HepG2 (cell line): ENCODE measurements around the gene DAG1. TPM values are rescaled to one million over a fixed set of nuclear protein-coding genes. Genes with fewer than 3 reads are reported as not detected.

Experiments
- BRD4 ChIP-seq: sonication (generic); formaldehyde crosslinking; IDR thresholded peaks from 2 replicates; pipeline ENCODE4 v1.4.0; 2020; ENCODE audit warnings: missing genetic modification reagents
- ELF4 ChIP-seq: sonication (generic); formaldehyde crosslinking; IDR thresholded peaks from 2 replicates; pipeline ENCODE4 v1.5.0; 2020; ENCODE audit warnings: missing genetic modification reagents, mild to moderate bottlenecking, moderate library complexity, borderline replicate concordance
- EZH2 ChIP-seq: conservative IDR thresholded peaks from 2 replicates; pipeline ENCODE4 v1.6.1; 2012; ENCODE audit warnings: mild to moderate bottlenecking, low read depth, low read length, moderate library complexity
- GATA4 ChIP-seq: sonication (generic); IDR thresholded peaks from 2 replicates; pipeline ENCODE4 v1.6.1; 2016; ENCODE audit warnings: antibody characterized with exemption, low read depth, borderline replicate concordance
- HDAC1 ChIP-seq: sonication (generic); formaldehyde crosslinking; IDR thresholded peaks from 2 replicates; pipeline ENCODE4 v1.5.1; 2020; ENCODE audit warnings: mild to moderate bottlenecking, missing genetic modification reagents
- HES4 ChIP-seq: sonication (generic); formaldehyde crosslinking; IDR thresholded peaks from 2 replicates; pipeline ENCODE4 v1.9.0; 2021; ENCODE audit warnings: mild to moderate bottlenecking, missing genetic modification reagents, borderline replicate concordance
- ISX ChIP-seq: sonication (generic); formaldehyde crosslinking; conservative IDR thresholded peaks from 2 replicates; pipeline ENCODE4 v1.5.0; 2020; ENCODE audit warnings: missing genetic modification reagents
- KDM1A ChIP-seq: IDR thresholded peaks from 2 replicates; pipeline ENCODE4 v1.6.1; 2016; ENCODE audit warnings: missing compliant biosample characterization
- MATR3 ChIP-seq: sonication (generic); formaldehyde crosslinking; IDR thresholded peaks from 2 replicates; pipeline ENCODE4 v1.4.0; 2020; ENCODE audit warnings: missing genetic modification reagents
- NFYC ChIP-seq: IDR thresholded peaks from 2 replicates; pipeline ENCODE4 v1.6.1; 2016; ENCODE audit warnings: missing genetic modification reagents, missing compliant biosample characterization
- SATB2 ChIP-seq: sonication (generic); formaldehyde crosslinking; IDR thresholded peaks from 2 replicates; pipeline ENCODE4 v1.5.0; 2020; ENCODE audit warnings: missing genetic modification reagents
- ZNF180 ChIP-seq: sonication (generic); formaldehyde crosslinking; IDR thresholded peaks from 2 replicates; pipeline ENCODE4 v1.4.0; 2020; ENCODE audit warnings: low read depth, missing genetic modification reagents, borderline replicate concordance
- ZNF782 ChIP-seq: sonication (generic); formaldehyde crosslinking; IDR thresholded peaks from 2 replicates; pipeline ENCODE4 v1.4.0; 2020; ENCODE audit warnings: missing genetic modification reagents, mild to moderate bottlenecking, borderline replicate concordance
- ZSCAN21 ChIP-seq: sonication (generic); formaldehyde crosslinking; IDR thresholded peaks from 2 replicates; pipeline ENCODE4 v1.8.0; 2022; ENCODE audit warnings: mild to moderate bottlenecking, missing genetic modification reagents, moderate library complexity, borderline replicate concordance
- polyA plus RNA-seq, 8 experiments: library from polyadenylated mRNA; depleted of rRNA in 3 of 8; stranded (reverse) in 7 of 8; unstranded in 1 of 8; fragments of >200 nt; fragmentation: Illumina TruSeq in 4 of 8; extraction: Trizol in 4 of 8; gene quantifications; 2 replicates each; pipeline versions ENCODE4 v1.2.1 to v1.2.3, GENCODE V29; 2011 to 2016; ENCODE audit warnings: low read depth in 4 of 8, missing spikeins in 1 of 8, mixed read lengths in 1 of 8; ENCODE audit not compliant: insufficient read depth in 1 of 8
- total RNA-seq, 5 experiments: library from RNA; depleted of rRNA; stranded (reverse); fragments of >200 nt; fragmentation: Illumina TruSeq; extraction: Trizol; gene quantifications; 2 replicates each; pipeline ENCODE4 v1.2.3, GENCODE V29; 2016; ENCODE audit warnings: low read depth in 1 of 5
- TF ChIP-seq, protein P1 (sequence below): sonication (generic); formaldehyde crosslinking; IDR thresholded peaks from 2 replicates; pipeline ENCODE4 v1.5.0; 2020; ENCODE audit warnings: missing genetic modification reagents
- TF ChIP-seq, protein P2 (sequence below): sonication (generic); formaldehyde crosslinking; IDR thresholded peaks from 2 replicates; pipeline ENCODE4 v1.4.0; 2020; ENCODE audit warnings: missing genetic modification reagents, borderline replicate concordance
- TF ChIP-seq, protein P3 (sequence below): sonication (generic); formaldehyde crosslinking; IDR thresholded peaks from 2 replicates; pipeline ENCODE4 v1.5.1; 2020; ENCODE audit warnings: missing genetic modification reagents, mild to moderate bottlenecking, borderline replicate concordance
- TF ChIP-seq, protein P4 (sequence below): sonication (generic); formaldehyde crosslinking; IDR thresholded peaks from 2 replicates; pipeline ENCODE4 v1.8.1; 2023; ENCODE audit warnings: mild to moderate bottlenecking, missing genetic modification reagents
- TF ChIP-seq, protein P5 (sequence below): sonication (generic); formaldehyde crosslinking; IDR thresholded peaks from 2 replicates; pipeline ENCODE4 v1.8.1; 2023; ENCODE audit warnings: missing genetic modification reagents, inconsistent platforms, borderline replicate concordance

Gene DAG1
- total and polyA plus RNA-seq, 2 of the 13 experiments (the other 11 are each of a cell fraction or from before 2014, with no cell fraction given), result 47.3 to 50.4 TPM

DNA sequence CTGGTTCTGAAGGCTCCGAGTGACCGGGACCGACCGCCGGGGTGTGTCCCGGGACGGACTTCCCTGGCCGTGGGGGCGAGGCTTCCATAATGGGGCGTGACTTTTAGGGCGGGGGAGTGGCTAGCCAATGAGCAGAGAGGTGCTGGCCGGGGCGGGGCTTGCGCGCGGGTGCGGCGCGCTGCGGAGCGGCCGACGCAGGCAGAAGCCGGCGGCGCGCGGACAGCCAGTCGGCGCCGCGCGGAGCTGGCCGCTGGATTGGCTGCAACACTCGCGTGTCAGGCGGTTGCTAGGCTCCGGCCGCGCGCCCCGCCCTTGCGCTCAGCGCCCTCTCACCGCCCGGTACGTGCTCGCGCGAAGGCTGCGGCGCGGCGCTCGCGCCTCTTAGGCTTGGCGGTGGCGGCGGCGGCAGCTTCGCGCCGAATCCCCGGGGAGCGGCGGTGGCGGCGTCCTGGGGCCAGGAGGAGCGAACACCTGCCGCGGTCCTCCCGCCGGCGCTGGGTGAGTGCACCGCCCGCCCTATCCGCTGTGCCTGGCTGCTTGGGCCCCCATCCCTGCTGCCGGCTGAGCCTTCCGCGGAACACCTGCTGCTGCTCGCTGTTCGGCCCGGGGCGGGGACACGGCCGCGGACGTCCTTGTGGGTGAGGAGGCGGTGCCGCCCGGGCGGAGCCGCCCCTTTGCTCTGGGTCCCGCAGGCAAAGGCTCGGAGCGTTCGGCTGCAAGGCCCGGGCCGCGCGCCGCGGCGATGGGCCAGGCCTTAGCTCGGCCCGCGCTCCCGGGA is at the start of gene DAG1 (continued):
- TF ChIP-seq HES4 (CRISPR knock-in tag) (peak; percentile 45; the same call in 1 of the 2 replicates), ZNF782 (no peak), MATR3 (no peak), ZNF180 (CRISPR knock-in tag) (no peak), EZH2 (no peak), ELF4 (no peak), ZSCAN21 (CRISPR knock-in tag) (peak; percentile 92), SATB2 (no peak), ISX (CRISPR knock-in tag) (0 out of 2 replicates have a peak, but pooled peaks have one; percentile 12), BRD4 (CRISPR knock-in tag) (no peak), KDM1A (CRISPR knock-in tag) (no peak), NFYC (CRISPR knock-in tag) (peak; percentile 59), HDAC1 (CRISPR knock-in tag) (peak; percentile 62), GATA4 (no peak)
- TF ChIP-seq, protein P1, sequence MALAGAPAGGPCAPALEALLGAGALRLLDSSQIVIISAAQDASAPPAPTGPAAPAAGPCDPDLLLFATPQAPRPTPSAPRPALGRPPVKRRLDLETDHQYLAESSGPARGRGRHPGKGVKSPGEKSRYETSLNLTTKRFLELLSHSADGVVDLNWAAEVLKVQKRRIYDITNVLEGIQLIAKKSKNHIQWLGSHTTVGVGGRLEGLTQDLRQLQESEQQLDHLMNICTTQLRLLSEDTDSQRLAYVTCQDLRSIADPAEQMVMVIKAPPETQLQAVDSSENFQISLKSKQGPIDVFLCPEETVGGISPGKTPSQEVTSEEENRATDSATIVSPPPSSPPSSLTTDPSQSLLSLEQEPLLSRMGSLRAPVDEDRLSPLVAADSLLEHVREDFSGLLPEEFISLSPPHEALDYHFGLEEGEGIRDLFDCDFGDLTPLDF (CRISPR knock-in tag), result 0 out of 2 replicates have a peak, but pooled peaks have one; percentile 20
- TF ChIP-seq, protein P2, sequence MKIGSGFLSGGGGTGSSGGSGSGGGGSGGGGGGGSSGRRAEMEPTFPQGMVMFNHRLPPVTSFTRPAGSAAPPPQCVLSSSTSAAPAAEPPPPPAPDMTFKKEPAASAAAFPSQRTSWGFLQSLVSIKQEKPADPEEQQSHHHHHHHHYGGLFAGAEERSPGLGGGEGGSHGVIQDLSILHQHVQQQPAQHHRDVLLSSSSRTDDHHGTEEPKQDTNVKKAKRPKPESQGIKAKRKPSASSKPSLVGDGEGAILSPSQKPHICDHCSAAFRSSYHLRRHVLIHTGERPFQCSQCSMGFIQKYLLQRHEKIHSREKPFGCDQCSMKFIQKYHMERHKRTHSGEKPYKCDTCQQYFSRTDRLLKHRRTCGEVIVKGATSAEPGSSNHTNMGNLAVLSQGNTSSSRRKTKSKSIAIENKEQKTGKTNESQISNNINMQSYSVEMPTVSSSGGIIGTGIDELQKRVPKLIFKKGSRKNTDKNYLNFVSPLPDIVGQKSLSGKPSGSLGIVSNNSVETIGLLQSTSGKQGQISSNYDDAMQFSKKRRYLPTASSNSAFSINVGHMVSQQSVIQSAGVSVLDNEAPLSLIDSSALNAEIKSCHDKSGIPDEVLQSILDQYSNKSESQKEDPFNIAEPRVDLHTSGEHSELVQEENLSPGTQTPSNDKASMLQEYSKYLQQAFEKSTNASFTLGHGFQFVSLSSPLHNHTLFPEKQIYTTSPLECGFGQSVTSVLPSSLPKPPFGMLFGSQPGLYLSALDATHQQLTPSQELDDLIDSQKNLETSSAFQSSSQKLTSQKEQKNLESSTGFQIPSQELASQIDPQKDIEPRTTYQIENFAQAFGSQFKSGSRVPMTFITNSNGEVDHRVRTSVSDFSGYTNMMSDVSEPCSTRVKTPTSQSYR, result no peak
- TF ChIP-seq, protein P3, sequence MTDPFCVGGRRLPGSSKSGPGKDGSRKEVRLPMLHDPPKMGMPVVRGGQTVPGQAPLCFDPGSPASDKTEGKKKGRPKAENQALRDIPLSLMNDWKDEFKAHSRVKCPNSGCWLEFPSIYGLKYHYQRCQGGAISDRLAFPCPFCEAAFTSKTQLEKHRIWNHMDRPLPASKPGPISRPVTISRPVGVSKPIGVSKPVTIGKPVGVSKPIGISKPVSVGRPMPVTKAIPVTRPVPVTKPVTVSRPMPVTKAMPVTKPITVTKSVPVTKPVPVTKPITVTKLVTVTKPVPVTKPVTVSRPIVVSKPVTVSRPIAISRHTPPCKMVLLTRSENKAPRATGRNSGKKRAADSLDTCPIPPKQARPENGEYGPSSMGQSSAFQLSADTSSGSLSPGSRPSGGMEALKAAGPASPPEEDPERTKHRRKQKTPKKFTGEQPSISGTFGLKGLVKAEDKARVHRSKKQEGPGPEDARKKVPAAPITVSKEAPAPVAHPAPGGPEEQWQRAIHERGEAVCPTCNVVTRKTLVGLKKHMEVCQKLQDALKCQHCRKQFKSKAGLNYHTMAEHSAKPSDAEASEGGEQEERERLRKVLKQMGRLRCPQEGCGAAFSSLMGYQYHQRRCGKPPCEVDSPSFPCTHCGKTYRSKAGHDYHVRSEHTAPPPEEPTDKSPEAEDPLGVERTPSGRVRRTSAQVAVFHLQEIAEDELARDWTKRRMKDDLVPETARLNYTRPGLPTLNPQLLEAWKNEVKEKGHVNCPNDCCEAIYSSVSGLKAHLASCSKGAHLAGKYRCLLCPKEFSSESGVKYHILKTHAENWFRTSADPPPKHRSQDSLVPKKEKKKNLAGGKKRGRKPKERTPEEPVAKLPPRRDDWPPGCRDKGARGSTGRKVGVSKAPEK, result no peak
- TF ChIP-seq, protein P4, sequence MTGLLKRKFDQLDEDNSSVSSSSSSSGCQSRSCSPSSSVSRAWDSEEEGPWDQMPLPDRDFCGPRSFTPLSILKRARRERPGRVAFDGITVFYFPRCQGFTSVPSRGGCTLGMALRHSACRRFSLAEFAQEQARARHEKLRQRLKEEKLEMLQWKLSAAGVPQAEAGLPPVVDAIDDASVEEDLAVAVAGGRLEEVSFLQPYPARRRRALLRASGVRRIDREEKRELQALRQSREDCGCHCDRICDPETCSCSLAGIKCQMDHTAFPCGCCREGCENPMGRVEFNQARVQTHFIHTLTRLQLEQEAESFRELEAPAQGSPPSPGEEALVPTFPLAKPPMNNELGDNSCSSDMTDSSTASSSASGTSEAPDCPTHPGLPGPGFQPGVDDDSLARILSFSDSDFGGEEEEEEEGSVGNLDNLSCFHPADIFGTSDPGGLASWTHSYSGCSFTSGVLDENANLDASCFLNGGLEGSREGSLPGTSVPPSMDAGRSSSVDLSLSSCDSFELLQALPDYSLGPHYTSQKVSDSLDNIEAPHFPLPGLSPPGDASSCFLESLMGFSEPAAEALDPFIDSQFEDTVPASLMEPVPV (CRISPR knock-in tag), result peak; percentile 63; the same call in 1 of the 2 replicates
- TF ChIP-seq, protein P5, sequence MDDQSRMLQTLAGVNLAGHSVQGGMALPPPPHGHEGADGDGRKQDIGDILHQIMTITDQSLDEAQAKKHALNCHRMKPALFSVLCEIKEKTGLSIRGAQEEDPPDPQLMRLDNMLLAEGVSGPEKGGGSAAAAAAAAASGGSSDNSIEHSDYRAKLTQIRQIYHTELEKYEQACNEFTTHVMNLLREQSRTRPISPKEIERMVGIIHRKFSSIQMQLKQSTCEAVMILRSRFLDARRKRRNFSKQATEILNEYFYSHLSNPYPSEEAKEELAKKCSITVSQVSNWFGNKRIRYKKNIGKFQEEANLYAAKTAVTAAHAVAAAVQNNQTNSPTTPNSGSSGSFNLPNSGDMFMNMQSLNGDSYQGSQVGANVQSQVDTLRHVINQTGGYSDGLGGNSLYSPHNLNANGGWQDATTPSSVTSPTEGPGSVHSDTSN (CRISPR knock-in tag), result no peak
